ENCODE measurements around the gene CDON. TPM values are rescaled to one million over a fixed set of nuclear protein-coding genes. Genes with fewer than 3 reads are reported as not detected.

The CDON gene
- total RNA-seq, 1 donor from 2014 or later: 29.4 TPM

DNA sequence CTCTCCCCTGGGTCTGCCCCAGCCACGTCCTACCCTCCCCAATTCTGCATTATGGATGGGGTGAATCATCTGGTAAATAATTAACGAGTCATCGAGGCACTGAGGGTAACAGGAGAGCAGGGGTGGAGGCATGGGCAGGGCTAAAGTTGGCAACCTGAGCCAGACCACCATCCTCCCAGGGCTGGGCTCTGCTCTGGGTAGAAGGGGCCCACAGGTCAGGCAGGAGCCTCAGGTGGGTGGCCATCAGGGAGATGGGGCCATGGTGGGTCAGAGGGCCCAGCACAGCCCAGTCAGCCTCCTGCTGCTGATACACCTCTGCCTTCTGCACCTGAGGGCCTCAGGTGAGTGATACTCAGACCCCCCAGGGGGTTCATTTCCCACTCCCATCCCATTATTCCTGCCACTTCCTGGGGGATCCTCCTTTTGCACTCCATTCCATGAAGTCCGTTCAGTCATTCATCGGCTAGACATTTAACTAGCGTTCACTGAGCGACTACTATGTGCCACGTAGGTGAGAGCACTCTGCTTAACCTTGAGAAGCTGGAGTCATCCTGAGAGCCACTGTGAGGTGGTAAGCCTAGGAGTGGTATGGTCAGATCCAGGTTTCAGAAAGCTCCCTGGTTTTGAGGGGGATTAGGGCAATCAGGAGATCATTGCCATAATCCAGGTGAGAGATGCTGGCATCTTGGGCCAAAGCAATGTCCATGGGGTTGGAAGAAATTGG is 116.7 kb downstream of the CDON start, which contains the start of gene VSIG10L2:
VSIG10L2 (plus strand) TSS at position 248 of the 724 bp plus-strand sequence; CDS start at position 260, 12 bp downstream.
- Mint-ChIP-seq H3K27ac (ENCODE audit: unreplicated experiment) (no peak within 1 kb of the TSS), H3K9me3 (ENCODE audit: unreplicated experiment) (no peaks in the 10 kb centered on the region), H3K36me3 (ENCODE audit: unreplicated experiment) (no peaks in the 10 kb centered on the region), H3K4me1 (ENCODE audit: unreplicated experiment) (peaks cover 4% of the 10 kb centered on the region), H3K27me3 (ENCODE audit: unreplicated experiment) (peaks cover 15% of the 10 kb centered on the region), H3K4me3 (ENCODE audit: unreplicated experiment) (no peak within 1 kb of the TSS)
- peak; percentile 54 for DNase-seq (ENCODE audit: extremely low spot score, unreplicated experiment)
- TF ChIP-seq, protein P1, sequence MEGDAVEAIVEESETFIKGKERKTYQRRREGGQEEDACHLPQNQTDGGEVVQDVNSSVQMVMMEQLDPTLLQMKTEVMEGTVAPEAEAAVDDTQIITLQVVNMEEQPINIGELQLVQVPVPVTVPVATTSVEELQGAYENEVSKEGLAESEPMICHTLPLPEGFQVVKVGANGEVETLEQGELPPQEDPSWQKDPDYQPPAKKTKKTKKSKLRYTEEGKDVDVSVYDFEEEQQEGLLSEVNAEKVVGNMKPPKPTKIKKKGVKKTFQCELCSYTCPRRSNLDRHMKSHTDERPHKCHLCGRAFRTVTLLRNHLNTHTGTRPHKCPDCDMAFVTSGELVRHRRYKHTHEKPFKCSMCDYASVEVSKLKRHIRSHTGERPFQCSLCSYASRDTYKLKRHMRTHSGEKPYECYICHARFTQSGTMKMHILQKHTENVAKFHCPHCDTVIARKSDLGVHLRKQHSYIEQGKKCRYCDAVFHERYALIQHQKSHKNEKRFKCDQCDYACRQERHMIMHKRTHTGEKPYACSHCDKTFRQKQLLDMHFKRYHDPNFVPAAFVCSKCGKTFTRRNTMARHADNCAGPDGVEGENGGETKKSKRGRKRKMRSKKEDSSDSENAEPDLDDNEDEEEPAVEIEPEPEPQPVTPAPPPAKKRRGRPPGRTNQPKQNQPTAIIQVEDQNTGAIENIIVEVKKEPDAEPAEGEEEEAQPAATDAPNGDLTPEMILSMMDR (IDR thresholded peaks at IDR 0.05): no peak

DNA sequence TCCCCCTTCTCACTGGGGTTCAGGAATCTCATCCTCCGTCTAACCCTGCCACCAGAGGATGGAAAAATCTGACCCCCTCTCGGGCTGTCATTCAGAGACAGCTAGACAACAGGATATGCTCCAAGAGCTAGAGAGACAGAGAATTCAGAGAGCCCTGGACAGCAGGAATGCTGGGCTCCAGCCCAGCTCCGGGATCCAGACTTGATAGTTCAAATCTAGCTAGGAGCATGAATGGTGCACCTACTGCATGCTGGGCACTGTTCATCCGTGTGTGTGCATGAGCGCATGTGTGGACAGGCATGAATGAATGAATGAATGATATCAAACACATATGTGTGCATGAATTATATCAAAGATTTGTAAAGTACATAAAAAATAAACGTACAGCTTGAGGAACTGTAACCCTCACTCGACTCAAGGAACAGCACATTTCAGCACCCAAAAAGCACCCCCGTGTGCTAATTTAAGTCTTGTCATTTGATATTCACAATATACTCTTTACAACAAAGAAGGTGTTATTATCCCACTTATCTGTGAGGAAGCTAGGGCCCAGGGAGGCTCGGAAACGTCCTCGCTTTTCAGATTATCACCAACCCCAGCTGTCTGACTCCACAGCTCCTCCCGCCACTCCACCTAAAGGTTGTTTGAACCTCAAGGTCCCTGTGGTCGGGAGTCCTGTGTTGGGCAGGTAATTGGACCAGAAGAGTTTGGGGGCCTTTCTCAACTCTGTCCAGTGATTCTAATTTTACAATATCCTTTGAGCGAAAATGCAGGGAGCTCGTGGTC is 117.5 kb downstream of the CDON start:
- DNase-seq (ENCODE audit: extremely low spot score, unreplicated experiment): peak; percentile 54
- TF ChIP-seq, protein P1 (IDR thresholded peaks at IDR 0.05): no peak
- H3K27ac Mint-ChIP-seq (ENCODE audit: unreplicated experiment): no peak overlapping the region

DNA sequence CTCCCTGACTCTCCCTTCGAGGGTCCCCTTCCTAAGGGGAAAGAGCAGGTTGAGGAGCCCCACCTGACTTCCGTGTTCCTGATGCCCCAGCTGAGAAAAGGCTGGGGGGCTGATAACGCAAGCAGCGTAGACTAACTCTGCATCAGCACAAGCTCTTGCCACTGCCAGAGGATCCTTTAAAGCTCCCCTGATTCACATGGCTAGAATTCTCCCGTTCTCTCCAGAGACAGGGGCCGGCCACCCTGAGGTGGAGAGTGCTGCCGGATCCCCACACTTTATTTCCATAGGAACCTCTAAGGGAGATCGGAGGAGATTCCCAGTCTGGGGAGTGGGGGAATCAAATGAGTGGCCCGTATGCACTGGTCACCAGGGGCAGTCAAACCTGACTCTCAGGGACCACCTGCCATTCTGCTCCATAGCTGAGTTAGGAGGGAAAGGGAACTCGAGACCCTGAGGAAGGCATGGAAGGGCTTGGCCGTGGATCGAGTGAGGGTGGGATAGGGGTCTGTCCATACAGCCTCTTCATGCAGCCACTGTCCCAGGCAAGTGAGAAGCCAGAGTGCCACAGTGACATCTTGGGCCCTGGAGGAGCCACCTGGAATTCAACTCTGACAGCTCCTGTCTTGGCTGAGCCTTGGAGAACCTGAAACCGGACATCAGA is 118.2 kb downstream of the CDON start:
- Mint-ChIP-seq H3K27me3 (ENCODE audit: unreplicated experiment) (peaks cover 15% of the 10 kb centered on the region), H3K4me3 (ENCODE audit: unreplicated experiment) (no peak overlapping the region), H3K4me1 (ENCODE audit: unreplicated experiment) (peaks cover 4% of the 10 kb centered on the region), H3K9me3 (ENCODE audit: unreplicated experiment) (no peaks in the 10 kb centered on the region), H3K27ac (ENCODE audit: unreplicated experiment) (no peak overlapping the region), H3K36me3 (ENCODE audit: unreplicated experiment) (no peaks in the 10 kb centered on the region)
- TF ChIP-seq, protein P1 (IDR thresholded peaks at IDR 0.05): no peak
- DNase-seq (ENCODE audit: extremely low spot score, unreplicated experiment): peak; percentile 62

More for the DNA sequence above, 117.5 kb downstream of the CDON start:
- Mint-ChIP-seq H3K9me3 (ENCODE audit: unreplicated experiment) (no peaks in the 10 kb centered on the region), H3K4me3 (ENCODE audit: unreplicated experiment) (no peak overlapping the region), H3K27me3 (ENCODE audit: unreplicated experiment) (peaks cover 15% of the 10 kb centered on the region), H3K36me3 (ENCODE audit: unreplicated experiment) (no peaks in the 10 kb centered on the region), H3K4me1 (ENCODE audit: unreplicated experiment) (peaks cover 4% of the 10 kb centered on the region)

DNA sequence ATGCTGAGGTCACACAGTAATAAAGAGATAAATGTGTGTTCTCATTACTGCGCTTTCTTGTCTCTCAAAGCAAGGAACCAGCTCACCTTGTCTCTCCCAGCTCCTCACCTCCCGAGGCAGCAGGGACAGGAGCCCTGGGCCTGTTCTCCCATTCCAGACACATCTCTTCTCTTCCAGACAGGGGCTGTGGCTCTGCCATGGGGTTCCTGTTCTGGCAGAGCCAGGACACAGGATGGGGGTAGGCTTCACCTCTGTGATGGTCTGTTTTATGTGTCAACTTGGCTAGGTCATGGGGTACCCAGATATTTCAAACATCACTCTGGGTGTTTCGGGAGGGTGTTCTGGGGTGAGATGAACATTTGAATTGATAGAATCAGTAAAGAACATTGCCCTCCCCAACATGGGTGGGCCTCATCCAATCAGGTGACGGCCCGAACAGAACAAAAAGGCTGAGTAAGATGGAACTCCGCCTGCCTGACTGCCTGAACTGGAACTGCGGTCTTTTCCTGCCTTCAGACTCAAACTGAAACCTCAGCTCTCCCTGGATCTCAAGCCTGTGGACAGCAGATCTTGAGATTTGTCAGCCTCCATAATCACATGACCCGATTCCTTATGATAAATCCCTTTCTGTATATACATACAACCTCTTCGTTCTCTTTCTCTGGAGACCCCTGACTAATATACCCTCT is 118.9 kb downstream of the CDON start:
- Mint-ChIP-seq H3K9me3 (ENCODE audit: unreplicated experiment) (no peaks in the 10 kb centered on the region), H3K27me3 (ENCODE audit: unreplicated experiment) (peaks cover 19% of the 10 kb centered on the region), H3K4me3 (ENCODE audit: unreplicated experiment) (no peak overlapping the region), H3K27ac (ENCODE audit: unreplicated experiment) (no peak overlapping the region), H3K36me3 (ENCODE audit: unreplicated experiment) (no peaks in the 10 kb centered on the region), H3K4me1 (ENCODE audit: unreplicated experiment) (peaks cover 4% of the 10 kb centered on the region)
- peak; percentile 70 for DNase-seq (ENCODE audit: extremely low spot score, unreplicated experiment)
- TF ChIP-seq, protein P1 (IDR thresholded peaks at IDR 0.05): no peak

Measured in osteocyte (in vitro differentiated cells).